Peyer's patch (tissue), 4 donors: ENCODE data around the gene HOXA6. TPM values are rescaled to one million over a fixed set of nuclear protein-coding genes. Genes with fewer than 3 reads are reported as not detected.

Experiments
- DNase-seq, 3 donors: peaks; one replicate each; pipeline ENCODE4 v3.0.0-alpha.2; 2017 to 2019
- H3K27ac ChIP-seq, 4 donors: fragments of 200-600 bp; sonication (generic); one replicate each; pipeline ENCODE4 v1.5.1; 2016 to 2019
- H3K27me3 ChIP-seq, 2 donors: fragments of 200-600 bp; sonication (generic); one replicate each; pipeline ENCODE4 v1.5.1; 2019
- H3K36me3 ChIP-seq, 3 donors: fragments of 200-600 bp; sonication (generic); one replicate each; pipeline ENCODE4 v1.5.1; 2016 to 2019
- H3K4me1 ChIP-seq, 4 donors: fragments of 200-600 bp; sonication (generic); one replicate each; pipeline ENCODE4 v1.5.1; 2016 to 2019
- H3K4me3 ChIP-seq, 4 donors: fragments of 200-600 bp; sonication (generic); 1 replicate in 3 of 4; 2 replicates in 1 of 4; pipeline ENCODE4 v1.5.1; 2016 to 2019; ENCODE audit warnings: mild to moderate bottlenecking in 1 of 4
- H3K9me3 ChIP-seq, 4 donors: fragments of 200-600 bp; sonication (generic); one replicate each; pipeline ENCODE4 v1.5.1; 2016 to 2019; ENCODE audit warnings: mild to moderate bottlenecking in 1 of 4
- CTCF ChIP-seq, 6 experiments: fragments of 450-650 bp in 4 of 6; fragments of 200-600 bp in 2 of 6; sonication (generic) in 1 of 6; IDR thresholded peaks; one replicate each; pipeline ENCODE4 v1.5.1; 2017 to 2019; ENCODE audit warnings: antibody characterized with exemption in 6 of 6, mild to moderate bottlenecking in 3 of 6, moderate library complexity in 1 of 6
- POLR2A ChIP-seq, 2 donors: fragments of 450-650 bp; IDR thresholded peaks; one replicate each; pipeline ENCODE4 v1.5.1; 2017; ENCODE audit warnings: antibody characterized with exemption in 2 of 2, mild to moderate bottlenecking in 2 of 2, moderate library complexity in 2 of 2
- total RNA-seq, 4 donors: library from RNA; depleted of rRNA; stranded (reverse); fragments of >200 nt; gene quantifications; one replicate each; pipeline ENCODE4 v1.1.0, GENCODE V29; 2016

The HOXA6 gene
- total RNA-seq, 4 donors from 2014 or later: 18.7 to 45.0 (median 30.7) TPM

- Histone ChIP-seq H3K4me1 (peaks cover under 1 to 50% (median 12%) of the 10 kb centered on the region in 4 donors), H3K9me3 (peaks cover 0 to 7% (median 0%) of the 10 kb centered on the region in 4 donors), H3K27ac (peak overlapping the region in 3 of 4 donors; percentile 76 to 93 (median 91)), H3K4me3 (peak overlapping the region in 2 of 4 donors; percentile 74 to 81), H3K36me3 (no peaks in the 10 kb centered on the region), H3K27me3 (no peaks in the 10 kb centered on the region)
- TF ChIP-seq CTCF (IDR thresholded peaks at IDR 0.05) (no peak), POLR2A (IDR thresholded peaks at IDR 0.05) (no peak)
- peak in 2 of 3 donors; percentile 53 to 67 for DNase-seq
Observed at GRCh38 chr7:27159266-27160144, 11.9 kb upstream of the HOXA6 start.

GRCh38 chr7:27158436-27159265, 11.1 kb upstream of the HOXA6 start:
- Histone ChIP-seq H3K36me3 (no peaks in the 10 kb centered on the region), H3K27me3 (no peaks in the 10 kb centered on the region), H3K4me3 (peak overlapping the region in 2 of 4 donors; percentile 74 to 81), H3K27ac (peak overlapping the region in 3 of 4 donors; percentile 76 to 93 (median 91)), H3K4me1 (peaks cover 3 to 58% (median 12%) of the 10 kb centered on the region in 4 donors), H3K9me3 (peaks cover 0 to 7% (median 0%) of the 10 kb centered on the region in 4 donors)
- peak in 2 of 3 donors; percentile 47 to 67 for DNase-seq
- TF ChIP-seq CTCF (IDR thresholded peaks at IDR 0.05): no peak
- TF ChIP-seq POLR2A (IDR thresholded peaks at IDR 0.05): no peak

- DNase-seq: peak in 2 of 3 donors; percentile 47 to 70
- Histone ChIP-seq H3K27ac (peak overlapping the region in 3 of 4 donors; percentile 76 to 93 (median 91)), H3K9me3 (peaks cover 0 to 7% (median 0%) of the 10 kb centered on the region in 4 donors), H3K4me1 (peaks cover 3 to 66% (median 12%) of the 10 kb centered on the region in 4 donors), H3K36me3 (no peaks in the 10 kb centered on the region), H3K27me3 (no peaks in the 10 kb centered on the region), H3K4me3 (peak overlapping the region in 2 of 4 donors; percentile 74 to 81)
- TF ChIP-seq POLR2A (IDR thresholded peaks at IDR 0.05) (no peak), CTCF (IDR thresholded peaks at IDR 0.05) (no peak)
Observed at GRCh38 chr7:27157702-27158431, 10.3 kb upstream of the HOXA6 start.

GRCh38 chr7:27156916-27157701, 9.5 kb upstream of the HOXA6 start:
- peak overlapping the region; percentile 69 to 93 (median 84) for H3K27ac ChIP-seq
- peaks cover 3 to 66% (median 12%) of the 10 kb centered on the region in 4 donors for H3K4me1 ChIP-seq
- DNase-seq: peak; percentile 9 to 64 (median 45)

More at GRCh38 chr7:27156916-27157701, 9.5 kb upstream of the HOXA6 start:
- Histone ChIP-seq H3K27me3 (no peaks in the 10 kb centered on the region), H3K9me3 (peaks cover 0 to 7% (median 0%) of the 10 kb centered on the region in 4 donors), H3K4me3 (peak overlapping the region; percentile 33 to 81 (median 55)), H3K36me3 (no peaks in the 10 kb centered on the region)
- no peak for TF ChIP-seq CTCF (IDR thresholded peaks at IDR 0.05)
